Liver (tissue), 9 donors: ENCODE measurements around the gene SEC14L6. TPM values are rescaled to one million over a fixed set of nuclear protein-coding genes. Genes with fewer than 3 reads are reported as not detected.
A peak's percentile ranks its signal among the peaks of the same experiment; 100 is the strongest.

Experiments
- DNase-seq: peaks from one replicate; pipeline ENCODE4 v3.0.0-alpha.2; 2017; ENCODE audit warnings: low spot score
- H3K27ac ChIP-seq, 2 donors: one replicate each; pipeline ENCODE4 v1.7.0; 2013; ENCODE audit warnings: inconsistent platforms in 2 of 2, low read length in 2 of 2, control low read depth in 1 of 2, low read depth in 1 of 2, mild to moderate bottlenecking in 1 of 2
- H3K27me3 ChIP-seq, 4 donors: one replicate each; pipeline versions ENCODE4 v1.6.1 to v1.7.0; 2013; ENCODE audit warnings: low read length in 3 of 4, inconsistent platforms in 1 of 4, mild to moderate bottlenecking in 1 of 4, moderate library complexity in 1 of 4; ENCODE audit not compliant: control insufficient read depth in 4 of 4, insufficient read depth in 4 of 4
- H3K36me3 ChIP-seq, 4 donors: one replicate each; pipeline versions ENCODE4 v1.6.1 to v1.7.0; 2013; ENCODE audit warnings: low read length in 3 of 4, mild to moderate bottlenecking in 3 of 4, low read depth in 1 of 4, moderate library complexity in 1 of 4; ENCODE audit not compliant: control insufficient read depth in 4 of 4, insufficient read depth in 3 of 4
- H3K4me1 ChIP-seq, 4 donors: one replicate each; pipeline versions ENCODE4 v1.6.1 to v1.7.0; 2013; ENCODE audit warnings: low read length in 3 of 4, mild to moderate bottlenecking in 3 of 4, moderate library complexity in 1 of 4; ENCODE audit not compliant: control insufficient read depth in 4 of 4, insufficient read depth in 4 of 4
- H3K4me3 ChIP-seq, 3 donors: one replicate each; pipeline versions ENCODE4 v1.6.1 to v1.7.0; 2013; ENCODE audit warnings: low read length in 3 of 3, control low read depth in 1 of 3, low read depth in 1 of 3, mild to moderate bottlenecking in 1 of 3
- H3K9ac ChIP-seq, 2 donors: one replicate each; pipeline ENCODE4 v1.7.0; 2013; ENCODE audit warnings: low read length in 2 of 2, mild to moderate bottlenecking in 2 of 2, moderate library complexity in 2 of 2, control low read depth in 1 of 2, low read depth in 1 of 2
- H3K9me3 ChIP-seq, 4 donors: one replicate each; pipeline versions ENCODE4 v1.6.1 to v1.7.0; 2013; ENCODE audit warnings: low read length in 3 of 4; ENCODE audit not compliant: control insufficient read depth in 4 of 4
- ATF3 ChIP-seq: IDR thresholded peaks from 2 replicates; pipeline ENCODE4 v1.6.1; 2016; ENCODE audit warnings: antibody characterized with exemption
- EGR1 ChIP-seq, 2 donors: IDR thresholded peaks; 2 replicates each; pipeline ENCODE4 v1.6.1; 2016 to 2018; ENCODE audit warnings: antibody characterized with exemption in 2 of 2, low read depth in 2 of 2
- FOXA1 ChIP-seq: IDR thresholded peaks from 2 replicates; pipeline ENCODE4 v1.6.1; 2016; ENCODE audit warnings: antibody characterized with exemption
- FOXA2 ChIP-seq: IDR thresholded peaks from 2 replicates; pipeline ENCODE4 v1.6.1; 2016; ENCODE audit warnings: antibody characterized with exemption
- GABPA ChIP-seq, 2 donors: IDR thresholded peaks in 1 of 2; conservative IDR thresholded peaks in 1 of 2; 2 replicates each; pipeline ENCODE4 v1.6.1; 2016; ENCODE audit warnings: antibody characterized with exemption in 2 of 2, mild to moderate bottlenecking in 1 of 2, moderate library complexity in 1 of 2
- HNF4A ChIP-seq, 2 donors: conservative IDR thresholded peaks; 2 replicates each; pipeline ENCODE4 v1.6.1; 2016; ENCODE audit warnings: antibody characterized with exemption in 2 of 2, mild to moderate bottlenecking in 2 of 2
- HNF4G ChIP-seq: IDR thresholded peaks from 2 replicates; pipeline ENCODE4 v1.6.1; 2016; ENCODE audit warnings: antibody characterized with exemption
- JUND ChIP-seq, 2 donors: IDR thresholded peaks; 2 replicates each; pipeline ENCODE4 v1.6.1; 2016; ENCODE audit warnings: antibody characterized with exemption in 2 of 2
- NR2F2 ChIP-seq: IDR thresholded peaks from 2 replicates; pipeline ENCODE4 v1.6.1; 2016; ENCODE audit warnings: antibody characterized with exemption
- RXRA ChIP-seq, 2 donors: IDR thresholded peaks; 2 replicates each; pipeline ENCODE4 v1.6.1; 2017 to 2018; ENCODE audit warnings: antibody characterized with exemption in 2 of 2, mild to moderate bottlenecking in 1 of 2
- SP1 ChIP-seq: IDR thresholded peaks from 2 replicates; pipeline ENCODE4 v1.6.1; 2018; ENCODE audit warnings: antibody characterized with exemption, mild to moderate bottlenecking
- TAF1 ChIP-seq: conservative IDR thresholded peaks from 2 replicates; pipeline ENCODE4 v1.6.1; 2016; ENCODE audit warnings: antibody characterized with exemption, mild to moderate bottlenecking
- YY1 ChIP-seq: IDR thresholded peaks from 2 replicates; pipeline ENCODE4 v1.6.1; 2016; ENCODE audit warnings: antibody characterized with exemption, mild to moderate bottlenecking
- WGBS: extraction: QIAGEN DNeasy Blood & Tissue Kit; methylation state at CpG from one replicate; pipeline ENCODE4 v1.1.7; 2013; 5-methylcytosine and 5-hydroxymethylcytosine counted together
- polyA plus RNA-seq, 2 donors: library from polyadenylated mRNA; stranded (reverse) in 1 of 2; unstranded in 1 of 2; fragments of 200-250 nt in 1 of 2; fragments of >200 nt in 1 of 2; fragmentation: Nextera tagmentation in 1 of 2; extraction: Ambion mirVana in 1 of 2; gene quantifications; one replicate each; pipeline versions ENCODE4 v1.2.1 to v1.2.3, GENCODE V29; 2013 to 2015
- total RNA-seq, 2 donors: library from RNA; depleted of rRNA; stranded (reverse); fragments of >200 nt; gene quantifications; one replicate each; pipeline ENCODE4 v1.2.3, GENCODE V29; 2014
- TF ChIP-seq, protein P1 (sequence below): fragments of 150-350 bp; IDR thresholded peaks from 2 replicates; pipeline ENCODE4 v1.5.1; 2017; ENCODE audit warnings: improper control_type of control experiment, low read depth, low read length; ENCODE audit not compliant: missing input control
- TF ChIP-seq, protein P2 (sequence below): IDR thresholded peaks from 2 replicates; pipeline ENCODE4 v1.6.1; 2016; ENCODE audit warnings: antibody characterized with exemption
- TF ChIP-seq, protein P3 (sequence below): IDR thresholded peaks from 2 replicates; pipeline ENCODE4 v1.6.1; 2016; ENCODE audit warnings: antibody characterized with exemption, mild to moderate bottlenecking
- donor health status: healthy.
- donor health status: healthy.
- donor health status: healthy.
- donor health status: healthy.
- donor health status: healthy.

SEC14L6 gene
- total and polyA plus RNA-seq, 4 donors = 0.18 to 0.70 (median 0.28) TPM

GRCh38 chr22:30500628-30501027 lies 45.9 kb downstream of the SEC14L6 start:
- Histone ChIP-seq H3K36me3 (peaks cover 0 to 4% (median 1%) of the 10 kb centered on the region in 4 donors), H3K4me1 (peaks cover 7 to 54% (median 40%) of the 10 kb centered on the region in 4 donors), H3K27me3 (no peaks in the 10 kb centered on the region), H3K9ac (no peak overlapping the region), H3K4me3 (no peak overlapping the region), H3K27ac (no peak overlapping the region), H3K9me3 (no peaks in the 10 kb centered on the region)
- no peak for DNase-seq
- 92% methylated on average over 6 of the region's 6 CpGs for WGBS
- no peak for TF ChIP-seq JUND (IDR thresholded peaks at IDR 0.05)
- TF ChIP-seq, protein P1, sequence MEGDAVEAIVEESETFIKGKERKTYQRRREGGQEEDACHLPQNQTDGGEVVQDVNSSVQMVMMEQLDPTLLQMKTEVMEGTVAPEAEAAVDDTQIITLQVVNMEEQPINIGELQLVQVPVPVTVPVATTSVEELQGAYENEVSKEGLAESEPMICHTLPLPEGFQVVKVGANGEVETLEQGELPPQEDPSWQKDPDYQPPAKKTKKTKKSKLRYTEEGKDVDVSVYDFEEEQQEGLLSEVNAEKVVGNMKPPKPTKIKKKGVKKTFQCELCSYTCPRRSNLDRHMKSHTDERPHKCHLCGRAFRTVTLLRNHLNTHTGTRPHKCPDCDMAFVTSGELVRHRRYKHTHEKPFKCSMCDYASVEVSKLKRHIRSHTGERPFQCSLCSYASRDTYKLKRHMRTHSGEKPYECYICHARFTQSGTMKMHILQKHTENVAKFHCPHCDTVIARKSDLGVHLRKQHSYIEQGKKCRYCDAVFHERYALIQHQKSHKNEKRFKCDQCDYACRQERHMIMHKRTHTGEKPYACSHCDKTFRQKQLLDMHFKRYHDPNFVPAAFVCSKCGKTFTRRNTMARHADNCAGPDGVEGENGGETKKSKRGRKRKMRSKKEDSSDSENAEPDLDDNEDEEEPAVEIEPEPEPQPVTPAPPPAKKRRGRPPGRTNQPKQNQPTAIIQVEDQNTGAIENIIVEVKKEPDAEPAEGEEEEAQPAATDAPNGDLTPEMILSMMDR = no peak
- no peak for TF ChIP-seq RXRA (IDR thresholded peaks at IDR 0.05)
- no peak for TF ChIP-seq TAF1
- TF ChIP-seq HNF4G = no peak
- TF ChIP-seq, protein P2, sequence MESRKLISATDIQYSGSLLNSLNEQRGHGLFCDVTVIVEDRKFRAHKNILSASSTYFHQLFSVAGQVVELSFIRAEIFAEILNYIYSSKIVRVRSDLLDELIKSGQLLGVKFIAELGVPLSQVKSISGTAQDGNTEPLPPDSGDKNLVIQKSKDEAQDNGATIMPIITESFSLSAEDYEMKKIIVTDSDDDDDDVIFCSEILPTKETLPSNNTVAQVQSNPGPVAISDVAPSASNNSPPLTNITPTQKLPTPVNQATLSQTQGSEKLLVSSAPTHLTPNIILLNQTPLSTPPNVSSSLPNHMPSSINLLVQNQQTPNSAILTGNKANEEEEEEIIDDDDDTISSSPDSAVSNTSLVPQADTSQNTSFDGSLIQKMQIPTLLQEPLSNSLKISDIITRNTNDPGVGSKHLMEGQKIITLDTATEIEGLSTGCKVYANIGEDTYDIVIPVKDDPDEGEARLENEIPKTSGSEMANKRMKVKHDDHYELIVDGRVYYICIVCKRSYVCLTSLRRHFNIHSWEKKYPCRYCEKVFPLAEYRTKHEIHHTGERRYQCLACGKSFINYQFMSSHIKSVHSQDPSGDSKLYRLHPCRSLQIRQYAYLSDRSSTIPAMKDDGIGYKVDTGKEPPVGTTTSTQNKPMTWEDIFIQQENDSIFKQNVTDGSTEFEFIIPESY = no peak
- TF ChIP-seq EGR1 (IDR thresholded peaks at IDR 0.05; ENCODE audit: low read depth in 2 of 2) = no peak

GRCh38 chr22:30497466-30498150 lies 48.9 kb downstream of the SEC14L6 start:
- Histone ChIP-seq H3K27me3 (no peaks in the 10 kb centered on the region), H3K4me1 (peaks cover 0 to 31% (median 22%) of the 10 kb centered on the region in 4 donors), H3K9me3 (no peaks in the 10 kb centered on the region), H3K36me3 (peaks cover 5 to 22% (median 13%) of the 10 kb centered on the region in 4 donors), H3K4me3 (no peak overlapping the region), H3K27ac (peak overlapping the region in 1 of 2 donors; percentile 50), H3K9ac (no peak overlapping the region)
- WGBS = 39% methylated on average over 7 of the region's 7 CpGs
- TF ChIP-seq ATF3 = no peak
- peak; percentile 62 for TF ChIP-seq SP1
- TF ChIP-seq FOXA2 = peak; percentile 51
- TF ChIP-seq, protein P2 = peak; percentile 52
- TF ChIP-seq, protein P1 = no peak
- TF ChIP-seq NR2F2 = peak; percentile 39
- peak; percentile 27 for TF ChIP-seq HNF4G
- TF ChIP-seq, protein P3, sequence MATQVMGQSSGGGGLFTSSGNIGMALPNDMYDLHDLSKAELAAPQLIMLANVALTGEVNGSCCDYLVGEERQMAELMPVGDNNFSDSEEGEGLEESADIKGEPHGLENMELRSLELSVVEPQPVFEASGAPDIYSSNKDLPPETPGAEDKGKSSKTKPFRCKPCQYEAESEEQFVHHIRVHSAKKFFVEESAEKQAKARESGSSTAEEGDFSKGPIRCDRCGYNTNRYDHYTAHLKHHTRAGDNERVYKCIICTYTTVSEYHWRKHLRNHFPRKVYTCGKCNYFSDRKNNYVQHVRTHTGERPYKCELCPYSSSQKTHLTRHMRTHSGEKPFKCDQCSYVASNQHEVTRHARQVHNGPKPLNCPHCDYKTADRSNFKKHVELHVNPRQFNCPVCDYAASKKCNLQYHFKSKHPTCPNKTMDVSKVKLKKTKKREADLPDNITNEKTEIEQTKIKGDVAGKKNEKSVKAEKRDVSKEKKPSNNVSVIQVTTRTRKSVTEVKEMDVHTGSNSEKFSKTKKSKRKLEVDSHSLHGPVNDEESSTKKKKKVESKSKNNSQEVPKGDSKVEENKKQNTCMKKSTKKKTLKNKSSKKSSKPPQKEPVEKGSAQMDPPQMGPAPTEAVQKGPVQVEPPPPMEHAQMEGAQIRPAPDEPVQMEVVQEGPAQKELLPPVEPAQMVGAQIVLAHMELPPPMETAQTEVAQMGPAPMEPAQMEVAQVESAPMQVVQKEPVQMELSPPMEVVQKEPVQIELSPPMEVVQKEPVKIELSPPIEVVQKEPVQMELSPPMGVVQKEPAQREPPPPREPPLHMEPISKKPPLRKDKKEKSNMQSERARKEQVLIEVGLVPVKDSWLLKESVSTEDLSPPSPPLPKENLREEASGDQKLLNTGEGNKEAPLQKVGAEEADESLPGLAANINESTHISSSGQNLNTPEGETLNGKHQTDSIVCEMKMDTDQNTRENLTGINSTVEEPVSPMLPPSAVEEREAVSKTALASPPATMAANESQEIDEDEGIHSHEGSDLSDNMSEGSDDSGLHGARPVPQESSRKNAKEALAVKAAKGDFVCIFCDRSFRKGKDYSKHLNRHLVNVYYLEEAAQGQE = peak; percentile 41
- TF ChIP-seq YY1 = peak; percentile 68
- peak; percentile 44 for TF ChIP-seq FOXA1
- TF ChIP-seq GABPA (IDR thresholded peaks at IDR 0.05 in 1 of 2, conservative IDR thresholded peaks at IDR 0.05 in 1 of 2) = peak in 1 of 2 donors; percentile 16
- TF ChIP-seq RXRA (IDR thresholded peaks at IDR 0.05) = peak; percentile 97 to 98
- peak; percentile 84 to 86 for TF ChIP-seq HNF4A (conservative IDR thresholded peaks at IDR 0.05)
- TF ChIP-seq JUND (IDR thresholded peaks at IDR 0.05) = peak; percentile 32 to 61
- TF ChIP-seq TAF1 = no peak
- no peak for DNase-seq
